CD4-positive, CD25-positive, alpha-beta regulatory T cell (primary cell): ENCODE results near the gene ASMTL. TPM values are rescaled to one million over a fixed set of nuclear protein-coding genes. Genes with fewer than 3 reads are reported as not detected.

ENCODE experiments used
- ATAC-seq, 2 donors: fragments of 150-1000 bp; cut with Tn5 transposase; one replicate each; pipeline ENCODE4 v1.10.0; 2021; ENCODE audit warnings: low read depth in 2 of 2, moderate number of reproducible peaks in 2 of 2, moderate library complexity in 1 of 2
- DNase-seq, 3 donors: peaks; one replicate each; pipeline versions ENCODE4 v3.0.0 to v3.0.0-alpha.2; 2012 to 2022; ENCODE audit warnings: mixed read lengths in 1 of 3
- H3K27ac ChIP-seq: one replicate; pipeline ENCODE4 v1.7.0; 2013; ENCODE audit warnings: mild to moderate bottlenecking, low read length; ENCODE audit not compliant: insufficient read depth, poor library complexity, severe bottlenecking
- H3K27me3 ChIP-seq: one replicate; pipeline ENCODE4 v1.7.0; 2013; ENCODE audit warnings: low read length; ENCODE audit not compliant: control insufficient read depth, insufficient read depth
- H3K36me3 ChIP-seq: one replicate; pipeline ENCODE4 v1.7.0; 2013; ENCODE audit warnings: mild to moderate bottlenecking, low read length, moderate library complexity; ENCODE audit not compliant: control insufficient read depth, insufficient read depth
- H3K4me1 ChIP-seq: 2 replicates; pipeline ENCODE4 v1.7.0; 2013; ENCODE audit warnings: mild to moderate bottlenecking, low read length; ENCODE audit not compliant: insufficient read depth, control insufficient read depth, poor library complexity, severe bottlenecking
- H3K4me3 ChIP-seq: one replicate; pipeline ENCODE4 v1.7.0; 2013; ENCODE audit warnings: low read depth, mild to moderate bottlenecking, low read length, moderate library complexity
- H3K9me3 ChIP-seq, 2 experiments: 1 replicate in 1 of 2; 2 replicates in 1 of 2; pipeline ENCODE4 v1.7.0; 2013; ENCODE audit warnings: low read length in 2 of 2, mild to moderate bottlenecking in 1 of 2, moderate library complexity in 1 of 2; ENCODE audit not compliant: control insufficient read depth in 2 of 2
- H3K27ac Mint-ChIP-seq, 3 donors: one replicate each; pipeline ENCODE4 v1.8.0; 2020 to 2022; ENCODE audit warnings: mild to moderate bottlenecking in 3 of 3, mixed read lengths in 3 of 3, moderate library complexity in 2 of 3
- H3K27me3 Mint-ChIP-seq: one replicate; pipeline ENCODE4 v1.8.0; 2022; ENCODE audit warnings: mild to moderate bottlenecking, mixed read lengths
- H3K36me3 Mint-ChIP-seq: one replicate; pipeline ENCODE4 v1.8.0; 2020; ENCODE audit warnings: mixed read lengths
- H3K4me1 Mint-ChIP-seq, 4 donors: one replicate each; pipeline ENCODE4 v1.8.0; 2020 to 2022; ENCODE audit warnings: mixed read lengths in 4 of 4, mild to moderate bottlenecking in 1 of 4
- H3K4me3 Mint-ChIP-seq, 4 donors: one replicate each; pipeline ENCODE4 v1.8.0; 2020 to 2022; ENCODE audit warnings: mild to moderate bottlenecking in 4 of 4, mixed read lengths in 4 of 4, moderate library complexity in 3 of 4
- H3K9me3 Mint-ChIP-seq, 7 donors: one replicate each; pipeline ENCODE4 v1.8.0; 2020 to 2022; ENCODE audit warnings: mixed read lengths in 7 of 7, mild to moderate bottlenecking in 3 of 7, moderate library complexity in 2 of 7
- polyA plus RNA-seq, 4 donors: library from polyadenylated mRNA; unstranded; fragments of 300-500 nt; fragmentation: Illumina TruSeq; gene quantifications; one replicate each; pipeline ENCODE4 v1.2.3, GENCODE V29; 2021
- total RNA-seq: library from RNA; stranded (reverse); gene quantifications from one replicate; pipeline ENCODE4 v1.2.3, GENCODE V29; 2022

The ASMTL gene
- total and polyA plus RNA-seq, 5 donors from 2014 or later: 32.1 to 50.1 (median 44.6) TPM

DNA sequence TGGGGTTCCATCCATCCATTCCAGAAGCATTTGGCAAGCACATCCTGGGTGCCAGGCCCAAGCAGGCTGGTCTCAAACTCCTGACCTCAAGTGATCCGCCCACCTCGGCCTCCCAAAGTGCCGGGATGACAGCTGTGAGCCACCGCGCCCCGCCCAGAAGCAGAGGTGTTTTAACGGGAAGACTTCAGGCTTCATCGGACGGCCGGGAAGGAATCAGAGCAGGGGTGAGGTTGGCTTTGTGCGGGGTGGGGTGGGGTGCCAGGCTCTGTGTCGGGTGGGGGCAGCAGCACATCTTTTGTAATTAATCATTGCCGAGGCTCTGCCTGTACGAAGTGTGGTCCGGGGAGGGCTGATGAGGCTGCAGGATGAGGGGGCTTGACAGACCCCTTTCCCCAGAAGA, 55.7 kb downstream of the ASMTL start:
- Histone ChIP-seq H3K9me3 (no peaks in the 10 kb centered on the region), H3K4me1 (peaks cover 6% of the 10 kb centered on the region), H3K27me3 (no peaks in the 10 kb centered on the region), H3K4me3 (no peak overlapping the region), H3K27ac (no peak overlapping the region), H3K36me3 (no peaks in the 10 kb centered on the region)
- Mint-ChIP-seq H3K4me3 (peak overlapping the region in 1 of 4 donors; percentile 38), H3K36me3 (peaks cover 11% of the 10 kb centered on the region), H3K4me1 (peaks cover 4 to 27% (median 8%) of the 10 kb centered on the region in 4 donors), H3K27ac (no peak overlapping the region), H3K9me3 (no peaks in the 10 kb centered on the region), H3K27me3 (no peaks in the 10 kb centered on the region)
- ATAC-seq (no peak), DNase-seq (no peak)

- Histone ChIP-seq H3K27me3 (no peaks in the 10 kb centered on the region), H3K36me3 (no peaks in the 10 kb centered on the region), H3K9me3 (no peaks in the 10 kb centered on the region), H3K27ac (no peak overlapping the region), H3K4me3 (no peak overlapping the region), H3K4me1 (peaks cover 14% of the 10 kb centered on the region)
- ATAC-seq (no peak), DNase-seq (no peak)
- H3K9me3 Mint-ChIP-seq: no peaks in the 10 kb centered on the region
- H3K4me3 Mint-ChIP-seq: peak overlapping the region in 3 of 4 donors; percentile 16 to 80 (median 68)
- H3K27ac Mint-ChIP-seq: no peak overlapping the region
- H3K27me3 Mint-ChIP-seq: no peaks in the 10 kb centered on the region
- H3K4me1 Mint-ChIP-seq: peaks cover 4 to 33% (median 11%) of the 10 kb centered on the region in 4 donors
- H3K36me3 Mint-ChIP-seq: peaks cover 11% of the 10 kb centered on the region
These were observed 57.0 kb downstream of the ASMTL start for GRCh38 chrX:1395646-1396216.

DNA sequence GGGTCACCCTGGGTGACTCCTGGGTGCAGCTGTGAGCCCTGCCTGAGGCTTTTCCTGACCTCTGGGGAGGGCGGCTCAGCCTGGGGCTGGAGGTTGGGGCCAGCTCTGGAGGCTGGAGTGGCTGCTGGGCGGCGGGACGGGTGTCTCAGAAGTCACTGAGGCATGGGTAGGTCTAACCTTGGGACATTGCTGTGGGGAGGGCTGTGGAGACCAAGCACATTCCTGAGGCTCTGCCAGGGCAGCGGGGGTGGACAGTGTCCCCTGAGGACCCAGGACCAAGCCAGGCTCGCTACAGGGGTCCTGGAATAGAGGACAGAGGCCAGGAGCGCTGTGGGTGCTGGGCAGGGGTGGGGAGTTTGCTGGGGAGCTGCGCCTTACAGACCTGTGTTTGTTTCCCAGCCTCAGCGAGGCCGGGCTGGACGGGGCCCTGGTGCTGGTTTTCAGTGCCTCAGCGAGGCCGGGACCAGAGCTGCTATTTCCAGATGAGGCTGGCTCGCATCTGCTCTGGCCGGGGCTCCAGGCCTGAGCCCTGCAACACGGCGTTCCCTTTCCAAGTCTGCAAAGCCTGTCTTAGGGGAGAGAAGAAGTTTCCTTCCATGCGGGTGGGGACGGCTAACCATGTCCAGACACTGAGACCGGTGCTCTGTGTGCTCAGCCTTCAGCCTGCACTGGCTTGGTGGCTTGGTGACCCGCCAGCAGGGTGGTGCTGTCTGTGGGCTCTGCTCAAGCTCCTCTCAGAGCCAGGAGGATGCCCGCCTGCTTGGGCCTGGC, 57.8 kb downstream of the ASMTL start:
- ATAC-seq (no peak), DNase-seq (no peak)
- Mint-ChIP-seq H3K36me3 (peaks cover 11% of the 10 kb centered on the region), H3K4me3 (peak overlapping the region; percentile 8 to 89 (median 74)), H3K27ac (peak overlapping the region in 2 of 3 donors; percentile 36 to 56), H3K4me1 (peaks cover 4 to 40% (median 11%) of the 10 kb centered on the region in 4 donors), H3K9me3 (no peaks in the 10 kb centered on the region), H3K27me3 (no peaks in the 10 kb centered on the region)
- Histone ChIP-seq H3K27me3 (no peaks in the 10 kb centered on the region), H3K27ac (no peak overlapping the region), H3K4me3 (no peak overlapping the region), H3K36me3 (peaks cover 4% of the 10 kb centered on the region), H3K9me3 (no peaks in the 10 kb centered on the region), H3K4me1 (peaks cover 22% of the 10 kb centered on the region)

DNA sequence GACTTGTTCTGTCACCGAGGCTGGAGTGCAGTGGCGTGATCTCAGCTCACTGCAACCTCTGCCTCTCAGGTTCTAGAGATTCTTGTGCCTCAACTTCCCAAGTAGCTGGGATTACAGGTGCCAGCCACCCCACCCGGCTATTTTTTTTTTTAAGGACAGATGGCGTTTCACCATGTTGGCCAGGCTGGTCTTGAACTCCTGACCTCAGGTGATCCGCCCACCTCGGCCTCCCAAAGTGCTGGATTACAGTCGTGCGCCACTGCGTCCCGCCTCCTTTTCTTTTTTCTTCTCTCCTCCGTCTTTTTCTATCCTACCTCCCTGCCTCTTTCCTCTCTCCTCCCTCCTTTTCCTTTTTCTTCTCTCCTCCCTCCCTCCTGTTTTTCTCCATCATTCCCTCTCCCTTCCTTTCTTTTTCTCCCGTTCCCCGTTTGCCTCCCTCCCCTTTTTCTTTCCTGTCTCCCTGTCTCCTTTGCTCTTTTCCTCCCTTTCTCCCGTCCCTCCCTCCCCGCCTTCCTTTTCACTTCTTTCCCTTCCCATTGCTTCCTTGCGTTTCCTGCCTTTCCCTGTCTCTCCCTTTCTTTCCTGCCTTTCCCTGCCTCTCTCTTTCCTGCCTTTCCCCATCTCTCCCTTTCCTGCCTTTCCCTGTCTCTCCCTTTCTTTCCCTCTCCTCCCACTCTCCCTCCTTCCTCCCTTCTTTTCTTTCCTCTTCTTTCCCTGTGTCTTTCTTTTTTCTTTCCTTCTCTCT, 58.7 kb downstream of the ASMTL start:
- peaks cover 4 to 49% (median 11%) of the 10 kb centered on the region in 4 donors for H3K4me1 Mint-ChIP-seq
- H3K36me3 Mint-ChIP-seq: peaks cover 11% of the 10 kb centered on the region
- Histone ChIP-seq H3K4me1 (peaks cover 28% of the 10 kb centered on the region), H3K27ac (no peak overlapping the region), H3K27me3 (no peaks in the 10 kb centered on the region), H3K4me3 (no peak overlapping the region), H3K36me3 (peaks cover 13% of the 10 kb centered on the region), H3K9me3 (no peaks in the 10 kb centered on the region)
- H3K27ac Mint-ChIP-seq: peak overlapping the region; percentile 72 to 80 (median 76)
- H3K9me3 Mint-ChIP-seq: no peaks in the 10 kb centered on the region
- no peaks in the 10 kb centered on the region for H3K27me3 Mint-ChIP-seq
- ATAC-seq (no peak), DNase-seq (no peak)
- H3K4me3 Mint-ChIP-seq: peak overlapping the region; percentile 86 to 94 (median 88)

- no peaks in the 10 kb centered on the region for H3K27me3 ChIP-seq
- Mint-ChIP-seq H3K27ac (peak overlapping the region; percentile 56 to 90 (median 84)), H3K27me3 (no peaks in the 10 kb centered on the region), H3K36me3 (peaks cover 23% of the 10 kb centered on the region), H3K9me3 (no peaks in the 10 kb centered on the region), H3K4me3 (peak overlapping the region; percentile 89 to 96 (median 94)), H3K4me1 (peaks cover 4 to 64% (median 18%) of the 10 kb centered on the region in 4 donors)
- no peaks in the 10 kb centered on the region for H3K9me3 ChIP-seq
- peaks cover 31% of the 10 kb centered on the region for H3K4me1 ChIP-seq
- H3K36me3 ChIP-seq: peaks cover 28% of the 10 kb centered on the region
- peak overlapping the region; percentile 68 for H3K4me3 ChIP-seq
- peak overlapping the region; percentile 97 for H3K27ac ChIP-seq
- DNase-seq (no peak), ATAC-seq (peak; percentile 8 to 13)
These were observed 60.2 kb downstream of the ASMTL start for GRCh38 chrX:1392376-1393068.

- Mint-ChIP-seq H3K4me3 (peak within 1 kb of the TSS; percentile 89 to 96 (median 94)), H3K36me3 (peaks cover 25% of the 10 kb centered on the region), H3K27me3 (no peaks in the 10 kb centered on the region), H3K9me3 (no peaks in the 10 kb centered on the region), H3K4me1 (peaks cover 4 to 66% (median 18%) of the 10 kb centered on the region in 4 donors), H3K27ac (peak within 1 kb of the TSS; percentile 84 to 92 (median 90))
- Histone ChIP-seq H3K9me3 (no peaks in the 10 kb centered on the region), H3K36me3 (peaks cover 35% of the 10 kb centered on the region), H3K4me3 (peak within 1 kb of the TSS; percentile 97), H3K27ac (peak within 1 kb of the TSS; percentile 97), H3K27me3 (no peaks in the 10 kb centered on the region), H3K4me1 (peaks cover 31% of the 10 kb centered on the region)
- peak; percentile 98 to 99 (median 99) for DNase-seq
- ATAC-seq: peak; percentile 97
These were observed 60.9 kb downstream of the ASMTL start, which contains the start of gene SLC25A6 for GRCh38 chrX:1391707-1392375. TSS of gene SLC25A6 (minus strand) at chrX:1392113. CDS start at chrX:1392009, 104 bp downstream.

- Histone ChIP-seq H3K27me3 (no peaks in the 10 kb centered on the region), H3K36me3 (peaks cover 40% of the 10 kb centered on the region), H3K4me1 (peaks cover 31% of the 10 kb centered on the region), H3K27ac (peak overlapping the region; percentile 97), H3K9me3 (no peaks in the 10 kb centered on the region), H3K4me3 (peak overlapping the region; percentile 97)
- Mint-ChIP-seq H3K36me3 (peaks cover 30% of the 10 kb centered on the region), H3K9me3 (no peaks in the 10 kb centered on the region), H3K27ac (peak overlapping the region; percentile 56 to 90 (median 84)), H3K4me3 (peak overlapping the region; percentile 89 to 96 (median 94)), H3K4me1 (peaks cover 4 to 70% (median 19%) of the 10 kb centered on the region in 4 donors), H3K27me3 (no peaks in the 10 kb centered on the region)
- ATAC-seq (no peak), DNase-seq (no peak)
These were observed 61.4 kb downstream of the ASMTL start for GRCh38 chrX:1391370-1391706.
